ENCODE data around the gene DGKA.

Gene DGKA

DNA sequence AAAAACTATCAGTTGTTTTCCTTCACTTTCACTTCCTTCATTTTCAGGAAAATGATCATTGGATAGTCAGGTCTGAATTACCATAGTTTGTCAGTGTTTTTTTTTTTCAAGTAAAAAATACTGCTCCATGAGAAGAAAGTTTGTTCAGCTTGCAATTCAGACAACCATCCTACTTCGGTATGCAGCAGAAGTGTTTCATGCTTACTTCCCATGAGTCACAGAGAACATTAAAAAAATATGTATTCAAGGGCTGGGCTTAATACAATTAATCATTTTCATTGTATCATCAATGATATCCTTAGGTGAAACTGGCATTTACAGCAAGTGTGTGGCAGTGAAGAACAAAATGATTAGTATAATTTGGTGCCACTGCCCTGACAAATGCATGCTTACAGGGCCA is 24.9 kb upstream of the DGKA start:
- H4K20me1 ChIP-seq (ENCODE audit: insufficient read depth, low read length, poor library complexity, severe bottlenecking): no peaks in the 10 kb centered on the region
- no peak for TF ChIP-seq EZH2phosphoT487 (IDR thresholded peaks at IDR 0.05; ENCODE audit: borderline replicate concordance)
- TF ChIP-seq, protein P1, sequence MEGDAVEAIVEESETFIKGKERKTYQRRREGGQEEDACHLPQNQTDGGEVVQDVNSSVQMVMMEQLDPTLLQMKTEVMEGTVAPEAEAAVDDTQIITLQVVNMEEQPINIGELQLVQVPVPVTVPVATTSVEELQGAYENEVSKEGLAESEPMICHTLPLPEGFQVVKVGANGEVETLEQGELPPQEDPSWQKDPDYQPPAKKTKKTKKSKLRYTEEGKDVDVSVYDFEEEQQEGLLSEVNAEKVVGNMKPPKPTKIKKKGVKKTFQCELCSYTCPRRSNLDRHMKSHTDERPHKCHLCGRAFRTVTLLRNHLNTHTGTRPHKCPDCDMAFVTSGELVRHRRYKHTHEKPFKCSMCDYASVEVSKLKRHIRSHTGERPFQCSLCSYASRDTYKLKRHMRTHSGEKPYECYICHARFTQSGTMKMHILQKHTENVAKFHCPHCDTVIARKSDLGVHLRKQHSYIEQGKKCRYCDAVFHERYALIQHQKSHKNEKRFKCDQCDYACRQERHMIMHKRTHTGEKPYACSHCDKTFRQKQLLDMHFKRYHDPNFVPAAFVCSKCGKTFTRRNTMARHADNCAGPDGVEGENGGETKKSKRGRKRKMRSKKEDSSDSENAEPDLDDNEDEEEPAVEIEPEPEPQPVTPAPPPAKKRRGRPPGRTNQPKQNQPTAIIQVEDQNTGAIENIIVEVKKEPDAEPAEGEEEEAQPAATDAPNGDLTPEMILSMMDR (conservative IDR thresholded peaks at IDR 0.05; ENCODE audit: low read length): no peak

DNA sequence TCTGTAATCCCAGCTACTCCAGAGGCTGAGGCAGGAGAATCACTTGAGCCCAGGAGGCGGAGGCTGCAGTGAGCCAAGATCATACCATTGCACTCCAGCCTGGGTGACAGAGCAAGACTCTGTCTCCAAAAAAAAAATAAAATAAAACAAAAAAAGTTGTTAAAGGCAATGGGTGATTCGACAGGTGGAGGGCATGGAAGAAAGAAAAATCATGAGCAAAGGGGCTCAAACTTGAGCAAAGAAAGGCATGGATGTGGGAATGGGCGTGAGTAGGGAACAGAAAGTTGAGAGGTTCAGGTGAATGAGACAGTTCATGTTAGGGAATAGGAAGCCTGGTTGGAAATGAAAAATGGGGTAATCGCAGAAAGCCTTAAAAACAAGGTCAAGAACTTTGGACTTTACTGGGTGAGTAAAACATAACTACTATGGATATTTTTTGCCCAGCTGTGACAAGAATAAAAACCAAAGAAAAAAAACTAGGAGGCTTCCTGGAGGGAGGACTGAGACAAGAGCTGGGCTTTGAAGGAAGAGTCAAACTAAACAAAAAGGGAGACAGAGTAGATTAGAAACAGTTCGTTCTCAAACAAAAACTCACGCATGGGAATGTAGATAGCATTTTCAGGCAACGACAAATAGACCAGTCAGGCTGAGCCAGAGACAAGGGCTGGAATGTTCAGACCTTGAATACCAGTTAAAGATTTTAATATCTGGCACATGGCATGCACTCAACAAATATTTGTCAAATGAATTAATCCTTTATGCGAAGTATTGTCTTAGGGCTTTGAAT is 22.0 kb upstream of the DGKA start:
- Histone ChIP-seq H3K9me3 (ENCODE audit: insufficient read depth, low read depth, low read length) (no peaks in the 10 kb centered on the region), H3K4me2 (ENCODE audit: low read depth, low read length, poor library complexity, severe bottlenecking) (no peak overlapping the region), H3K36me3 (ENCODE audit: insufficient read depth, low read length) (peaks cover 9% of the 10 kb centered on the region; the same call in 1 of the 2 replicates), H3K4me1 (ENCODE audit: insufficient read depth, low read length, poor library complexity, severe bottlenecking) (no peaks in the 10 kb centered on the region), H3K79me2 (ENCODE audit: insufficient read depth, low read length) (peaks cover 5% of the 10 kb centered on the region; the same call in 1 of the 2 replicates), H2AFZ (ENCODE audit: low read length) (no peak overlapping the region), H4K20me1 (ENCODE audit: insufficient read depth, low read length, poor library complexity, severe bottlenecking) (no peaks in the 10 kb centered on the region), H3K9me2 (replicated peaks; ENCODE audit: low read depth, low read length) (no peaks in the 10 kb centered on the region), H3K9ac (ENCODE audit: low read depth, low read length, poor library complexity, severe bottlenecking) (no peak overlapping the region), H3K27me3 (ENCODE audit: insufficient read depth, low read length, poor library complexity, severe bottlenecking) (no peaks in the 10 kb centered on the region), H3K4me3 (ENCODE audit: low read length, poor library complexity, severe bottlenecking) (no peak overlapping the region), H3F3A (ENCODE audit: low read depth) (no peaks in the 10 kb centered on the region)
- TF ChIP-seq, protein P1 (conservative IDR thresholded peaks at IDR 0.05; ENCODE audit: low read length): no peak
- no peak for TF ChIP-seq EZH2phosphoT487 (IDR thresholded peaks at IDR 0.05; ENCODE audit: borderline replicate concordance)

More for the DNA sequence above, 24.9 kb upstream of the DGKA start:
- Histone ChIP-seq H3K79me2 (ENCODE audit: insufficient read depth, low read length) (no peaks in the 10 kb centered on the region), H3K36me3 (ENCODE audit: insufficient read depth, low read length) (peaks cover 14% of the 10 kb centered on the region; the same call in 1 of the 2 replicates), H3K4me3 (ENCODE audit: low read length, poor library complexity, severe bottlenecking) (no peak overlapping the region), H3K4me1 (ENCODE audit: insufficient read depth, low read length, poor library complexity, severe bottlenecking) (no peaks in the 10 kb centered on the region), H3K9me3 (ENCODE audit: insufficient read depth, low read depth, low read length) (no peaks in the 10 kb centered on the region), H2AFZ (ENCODE audit: low read length) (no peak overlapping the region), H3K9ac (ENCODE audit: low read depth, low read length, poor library complexity, severe bottlenecking) (no peak overlapping the region), H3F3A (ENCODE audit: low read depth) (no peaks in the 10 kb centered on the region), H3K4me2 (ENCODE audit: low read depth, low read length, poor library complexity, severe bottlenecking) (no peak overlapping the region), H3K27me3 (ENCODE audit: insufficient read depth, low read length, poor library complexity, severe bottlenecking) (no peaks in the 10 kb centered on the region), H3K9me2 (replicated peaks; ENCODE audit: low read depth, low read length) (no peaks in the 10 kb centered on the region)

DNA sequence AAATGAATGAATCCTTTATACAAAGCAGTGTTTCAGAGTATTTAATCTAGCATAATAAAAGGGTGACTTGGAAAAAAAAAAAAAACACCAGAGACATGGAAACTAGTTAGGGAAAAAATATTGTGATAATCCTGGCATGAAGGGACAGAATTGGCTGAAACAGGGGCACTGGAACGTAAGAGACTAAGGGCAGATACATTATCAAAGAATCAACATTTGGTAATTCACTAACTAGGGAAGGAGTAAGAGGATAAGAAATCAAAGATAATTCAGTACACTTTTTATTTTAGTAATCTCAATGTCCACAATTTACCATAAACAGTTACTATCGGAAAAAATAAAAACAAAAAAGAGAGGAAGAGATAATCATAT is 21.5 kb upstream of the DGKA start:
- no peak overlapping the region for H3K4me2 ChIP-seq (ENCODE audit: low read depth, low read length, poor library complexity, severe bottlenecking)
- no peak for TF ChIP-seq EZH2phosphoT487 (IDR thresholded peaks at IDR 0.05; ENCODE audit: borderline replicate concordance)
- TF ChIP-seq, protein P1 (conservative IDR thresholded peaks at IDR 0.05; ENCODE audit: low read length): no peak
- no peaks in the 10 kb centered on the region for H4K20me1 ChIP-seq (ENCODE audit: insufficient read depth, low read length, poor library complexity, severe bottlenecking)
- no peaks in the 10 kb centered on the region for H3K9me3 ChIP-seq (ENCODE audit: insufficient read depth, low read depth, low read length)
- H2AFZ ChIP-seq (ENCODE audit: low read length): no peak overlapping the region
- H3K79me2 ChIP-seq (ENCODE audit: insufficient read depth, low read length): peaks cover 8% of the 10 kb centered on the region; the same call in 1 of the 2 replicates
- H3K9me2 ChIP-seq (replicated peaks; ENCODE audit: low read depth, low read length): no peaks in the 10 kb centered on the region
- H3K27me3 ChIP-seq (ENCODE audit: insufficient read depth, low read length, poor library complexity, severe bottlenecking): no peaks in the 10 kb centered on the region
- H3K36me3 ChIP-seq (ENCODE audit: insufficient read depth, low read length): peaks cover 9% of the 10 kb centered on the region; the same call in 1 of the 2 replicates
- no peak overlapping the region for H3K4me3 ChIP-seq (ENCODE audit: low read length, poor library complexity, severe bottlenecking)
- no peaks in the 10 kb centered on the region for H3K4me1 ChIP-seq (ENCODE audit: insufficient read depth, low read length, poor library complexity, severe bottlenecking)
- H3F3A ChIP-seq (ENCODE audit: low read depth): no peaks in the 10 kb centered on the region
- H3K9ac ChIP-seq (ENCODE audit: low read depth, low read length, poor library complexity, severe bottlenecking): no peak overlapping the region

All from Loucy (cell line).